ENCODE data around the gene SLC3A2. TPM values are rescaled to one million over a fixed set of nuclear protein-coding genes. Genes with fewer than 3 reads are reported as not detected.
A peak's percentile ranks its signal among the peaks of the same experiment; 100 is the strongest.

SLC3A2 gene
- total RNA-seq, 1 donor from 2014 or later = 380 TPM

DNA sequence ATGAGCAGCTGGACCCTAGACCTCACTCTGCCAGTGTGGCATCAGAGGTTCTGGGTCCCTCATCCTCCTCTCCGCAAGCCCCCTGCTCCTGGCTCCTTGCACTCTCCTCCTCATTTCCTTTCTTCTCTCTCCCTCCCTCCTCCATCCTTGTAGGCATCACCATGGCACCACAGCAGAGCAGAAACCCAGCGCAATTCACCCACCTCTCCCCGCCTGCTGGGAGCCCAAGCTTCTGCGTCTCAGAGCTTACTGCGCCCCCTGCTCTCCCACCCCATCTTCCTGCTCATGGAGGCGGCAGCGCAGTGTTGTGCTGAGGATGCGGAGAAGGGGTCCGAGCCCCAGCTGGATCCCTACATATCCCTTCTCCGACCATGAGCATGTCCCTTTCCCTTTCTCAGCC, 38.8 kb downstream of the SLC3A2 start:
- H3K27ac Mint-ChIP-seq (ENCODE audit: unreplicated experiment) = no peak overlapping the region
- peaks cover 21% of the 10 kb centered on the region for H3K4me1 Mint-ChIP-seq (ENCODE audit: low read depth)
- TF ChIP-seq, protein P1, sequence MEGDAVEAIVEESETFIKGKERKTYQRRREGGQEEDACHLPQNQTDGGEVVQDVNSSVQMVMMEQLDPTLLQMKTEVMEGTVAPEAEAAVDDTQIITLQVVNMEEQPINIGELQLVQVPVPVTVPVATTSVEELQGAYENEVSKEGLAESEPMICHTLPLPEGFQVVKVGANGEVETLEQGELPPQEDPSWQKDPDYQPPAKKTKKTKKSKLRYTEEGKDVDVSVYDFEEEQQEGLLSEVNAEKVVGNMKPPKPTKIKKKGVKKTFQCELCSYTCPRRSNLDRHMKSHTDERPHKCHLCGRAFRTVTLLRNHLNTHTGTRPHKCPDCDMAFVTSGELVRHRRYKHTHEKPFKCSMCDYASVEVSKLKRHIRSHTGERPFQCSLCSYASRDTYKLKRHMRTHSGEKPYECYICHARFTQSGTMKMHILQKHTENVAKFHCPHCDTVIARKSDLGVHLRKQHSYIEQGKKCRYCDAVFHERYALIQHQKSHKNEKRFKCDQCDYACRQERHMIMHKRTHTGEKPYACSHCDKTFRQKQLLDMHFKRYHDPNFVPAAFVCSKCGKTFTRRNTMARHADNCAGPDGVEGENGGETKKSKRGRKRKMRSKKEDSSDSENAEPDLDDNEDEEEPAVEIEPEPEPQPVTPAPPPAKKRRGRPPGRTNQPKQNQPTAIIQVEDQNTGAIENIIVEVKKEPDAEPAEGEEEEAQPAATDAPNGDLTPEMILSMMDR (IDR thresholded peaks at IDR 0.05) = no peak
- no peak overlapping the region for H3K4me3 Mint-ChIP-seq (ENCODE audit: unreplicated experiment)
- peaks cover 39% of the 10 kb centered on the region for H3K27me3 Mint-ChIP-seq (ENCODE audit: low read depth)
- H3K9me3 Mint-ChIP-seq (ENCODE audit: low read depth) = no peaks in the 10 kb centered on the region
- no peak for DNase-seq (ENCODE audit: low spot score)
- H3K36me3 Mint-ChIP-seq (ENCODE audit: low read depth) = no peaks in the 10 kb centered on the region

DNA sequence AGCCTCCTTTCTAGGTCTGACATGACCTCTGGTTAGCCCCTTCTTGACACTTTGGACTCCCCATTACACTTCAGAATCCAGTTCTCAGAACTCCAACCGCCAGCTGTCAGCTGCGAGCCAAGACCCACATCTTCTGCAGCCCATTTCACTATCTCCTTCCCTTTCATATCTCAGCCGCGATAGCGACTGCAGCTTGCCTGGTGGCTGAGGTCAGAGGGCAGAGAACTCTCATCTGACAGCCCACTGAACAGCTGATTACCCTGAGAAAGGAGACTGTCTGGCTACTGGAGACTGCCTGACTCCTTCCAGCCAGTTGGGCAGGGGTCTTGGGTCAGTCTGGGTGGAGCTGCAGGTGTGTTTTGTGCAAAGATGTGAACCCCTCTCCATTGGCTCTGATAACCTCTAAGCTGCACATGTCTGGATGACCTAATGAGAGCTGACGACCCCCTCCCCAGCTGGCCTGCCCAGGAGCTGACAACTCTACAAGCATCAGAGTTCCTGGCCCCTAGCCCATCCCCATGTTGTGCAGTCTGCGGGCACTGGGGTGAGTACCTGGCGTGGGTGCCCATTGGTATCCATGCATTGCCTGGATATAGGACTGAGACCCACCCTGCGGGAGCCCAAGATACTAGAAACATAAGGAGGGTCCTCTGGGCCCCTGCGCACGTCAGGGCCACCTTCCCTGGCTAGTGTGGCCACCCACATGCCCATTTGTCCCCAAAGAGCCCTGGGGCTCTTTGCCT, 39.4 kb downstream of the SLC3A2 start:
- TF ChIP-seq, protein P1 (IDR thresholded peaks at IDR 0.05) = no peak
- no peak overlapping the region for H3K4me3 Mint-ChIP-seq (ENCODE audit: unreplicated experiment)
- no peaks in the 10 kb centered on the region for H3K36me3 Mint-ChIP-seq (ENCODE audit: low read depth)
- no peak overlapping the region for H3K27ac Mint-ChIP-seq (ENCODE audit: unreplicated experiment)
- H3K27me3 Mint-ChIP-seq (ENCODE audit: low read depth) = peaks cover 40% of the 10 kb centered on the region
- peak; percentile 69 for DNase-seq (ENCODE audit: low spot score)
- peaks cover 21% of the 10 kb centered on the region for H3K4me1 Mint-ChIP-seq (ENCODE audit: low read depth)
- no peaks in the 10 kb centered on the region for H3K9me3 Mint-ChIP-seq (ENCODE audit: low read depth)

DNA sequence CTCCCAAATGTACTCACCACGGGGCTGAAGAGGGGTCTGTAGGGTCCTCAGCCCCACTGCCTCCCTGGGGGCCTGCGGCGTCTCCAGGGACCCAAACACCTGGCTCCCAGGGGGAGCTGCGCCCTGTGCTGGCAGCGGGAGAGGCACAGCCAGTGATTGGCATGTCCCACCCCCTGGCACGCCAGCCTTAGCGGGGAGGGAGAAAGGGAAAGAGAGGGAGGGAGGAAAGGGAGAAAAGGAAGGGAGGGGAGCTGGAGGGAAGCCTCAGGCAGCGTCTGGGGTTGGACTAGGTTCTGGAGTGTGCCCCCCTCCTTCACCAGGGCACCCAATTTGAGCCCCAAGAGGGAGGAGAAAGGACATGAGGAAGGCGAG, 40.5 kb downstream of the SLC3A2 start, which contains the start of gene CHRM1:
TSS of gene CHRM1 (minus strand) at position 163 of the 372 bp plus-strand sequence. CDS start 10,263 bp downstream, outside the sequence.
- Mint-ChIP-seq H3K36me3 (ENCODE audit: low read depth) (no peaks in the 10 kb centered on the region), H3K9me3 (ENCODE audit: low read depth) (no peaks in the 10 kb centered on the region), H3K4me3 (ENCODE audit: unreplicated experiment) (peak within 1 kb of the TSS; percentile 62), H3K4me1 (ENCODE audit: low read depth) (peaks cover 29% of the 10 kb centered on the region), H3K27me3 (ENCODE audit: low read depth) (peaks cover 48% of the 10 kb centered on the region), H3K27ac (ENCODE audit: unreplicated experiment) (no peak within 1 kb of the TSS)
- DNase-seq (ENCODE audit: low spot score) = no peak
- TF ChIP-seq, protein P1 (IDR thresholded peaks at IDR 0.05) = no peak

DNA sequence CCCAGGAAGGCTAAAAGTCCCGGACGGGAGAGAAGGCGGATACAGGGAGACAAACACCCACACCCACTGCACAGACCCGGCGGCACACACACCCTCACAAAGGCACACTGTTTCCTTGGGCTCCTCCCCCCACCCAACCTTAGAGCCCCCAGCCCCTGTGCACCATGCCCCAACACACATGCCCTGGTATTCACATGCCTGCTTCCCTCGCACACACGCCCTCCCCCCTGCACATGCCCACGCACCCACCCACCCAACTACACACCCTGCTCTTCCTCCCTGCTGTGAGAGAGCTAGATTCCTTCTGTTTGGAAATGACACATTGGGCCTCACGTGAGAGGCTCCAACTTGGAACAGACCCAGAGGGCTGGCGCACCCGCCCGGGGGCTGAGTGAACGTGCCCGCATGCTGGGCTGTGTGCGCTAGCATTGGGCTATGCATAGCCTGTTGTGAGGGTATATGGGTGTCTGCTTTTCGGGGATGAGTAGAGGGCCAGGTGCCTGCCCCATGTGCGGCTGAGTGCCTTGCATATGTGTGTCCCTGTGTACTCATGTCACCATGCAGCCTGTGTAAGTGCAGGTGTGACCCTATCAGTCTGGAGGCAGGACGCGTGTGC, 41.0 kb downstream of the SLC3A2 start:
- H3K36me3 Mint-ChIP-seq (ENCODE audit: low read depth) = no peaks in the 10 kb centered on the region
- H3K27ac Mint-ChIP-seq (ENCODE audit: unreplicated experiment) = no peak overlapping the region
- no peaks in the 10 kb centered on the region for H3K9me3 Mint-ChIP-seq (ENCODE audit: low read depth)
- peak; percentile 80 for DNase-seq (ENCODE audit: low spot score)
- peaks cover 31% of the 10 kb centered on the region for H3K4me1 Mint-ChIP-seq (ENCODE audit: low read depth)
- H3K4me3 Mint-ChIP-seq (ENCODE audit: unreplicated experiment) = peak overlapping the region; percentile 62
- TF ChIP-seq, protein P1 (IDR thresholded peaks at IDR 0.05) = no peak
- H3K27me3 Mint-ChIP-seq (ENCODE audit: low read depth) = peaks cover 52% of the 10 kb centered on the region

DNA sequence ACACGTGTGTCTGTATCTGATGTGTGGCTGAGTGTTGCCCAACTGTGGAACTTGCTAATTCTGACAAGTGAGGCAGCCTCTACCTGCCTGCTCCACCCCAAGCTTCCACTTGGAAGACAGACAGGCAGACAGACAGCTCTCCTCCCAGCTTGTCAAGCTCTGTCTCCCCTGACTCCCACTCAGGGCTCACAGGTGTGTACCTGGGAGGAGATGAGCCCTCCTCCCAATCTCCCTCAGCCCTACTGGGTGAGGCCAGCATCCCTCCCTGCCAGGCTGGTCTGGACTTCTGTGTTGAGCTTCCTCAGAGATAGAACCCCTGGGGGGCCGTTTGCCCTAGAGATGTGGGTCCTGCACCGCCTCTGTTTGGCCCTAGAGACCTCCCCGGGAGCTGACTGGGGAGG, 41.5 kb downstream of the SLC3A2 start:
- H3K4me3 Mint-ChIP-seq (ENCODE audit: unreplicated experiment) = peak overlapping the region; percentile 50
- no peak overlapping the region for H3K27ac Mint-ChIP-seq (ENCODE audit: unreplicated experiment)
- DNase-seq (ENCODE audit: low spot score) = peak; percentile 50
- H3K36me3 Mint-ChIP-seq (ENCODE audit: low read depth) = no peaks in the 10 kb centered on the region
- peaks cover 31% of the 10 kb centered on the region for H3K4me1 Mint-ChIP-seq (ENCODE audit: low read depth)
- TF ChIP-seq, protein P1 (IDR thresholded peaks at IDR 0.05) = no peak
- peaks cover 51% of the 10 kb centered on the region for H3K27me3 Mint-ChIP-seq (ENCODE audit: low read depth)
- H3K9me3 Mint-ChIP-seq (ENCODE audit: low read depth) = no peaks in the 10 kb centered on the region

Data from chondrocyte (in vitro differentiated cells).